AG04450 (cell line): Measurements from ENCODE around the gene WNT7A. TPM values are rescaled to one million over a fixed set of nuclear protein-coding genes. Genes with fewer than 3 reads are reported as not detected.

Experiments used
- CTCF ChIA-PET: fragments of 300-600, 350-600 bp; formaldehyde crosslinking; extraction: SDS; loops from one replicate; lab custom pipeline; 2022; ENCODE audit warnings: antibody characterized with exemption, inconsistent platforms; lab: Charles Lee
- POLR2A ChIA-PET: fragments of 350-600 bp; formaldehyde crosslinking; extraction: SDS; loops from one replicate; lab custom pipeline; 2021; ENCODE audit warnings: antibody characterized with exemption, inconsistent platforms; lab: Yijun Ruan, JAX
- DNase-seq: peaks from one replicate; pipeline ENCODE4 v3.0.0-alpha.2; 2011; ENCODE audit warnings: low read depth, low spot score
- H3K27ac ChIP-seq: one replicate; pipeline ENCODE4 v1.5.1; 2012; ENCODE audit warnings: low read depth, low read length, control low read depth
- H3K27me3 ChIP-seq: one replicate; pipeline ENCODE4 v1.6.0; 2012; ENCODE audit warnings: low read length; ENCODE audit not compliant: control insufficient read depth, insufficient read depth
- H3K4me3 ChIP-seq: 2 replicates; pipeline ENCODE4 v1.5.1; 2011; ENCODE audit warnings: mild to moderate bottlenecking, low read depth, low read length, control low read depth
- H3K9me3 ChIP-seq: 2 replicates; pipeline ENCODE4 v1.5.1; 2012; ENCODE audit warnings: low read length; ENCODE audit not compliant: control insufficient read depth, insufficient read depth
- CTCF ChIP-seq: IDR thresholded peaks from 2 replicates; pipeline ENCODE4 v1.5.1; 2011; ENCODE audit warnings: low read depth, low read length, control low read depth, inconsistent platforms
- polyA plus RNA-seq: library from polyadenylated mRNA; depleted of rRNA; stranded (reverse); fragments of >200 nt; gene quantifications from 2 replicates; pipeline ENCODE4 v1.2.3, GENCODE V29; 2011

Gene WNT7A
- polyA plus RNA-seq, 1 experiment: not detected

DNA sequence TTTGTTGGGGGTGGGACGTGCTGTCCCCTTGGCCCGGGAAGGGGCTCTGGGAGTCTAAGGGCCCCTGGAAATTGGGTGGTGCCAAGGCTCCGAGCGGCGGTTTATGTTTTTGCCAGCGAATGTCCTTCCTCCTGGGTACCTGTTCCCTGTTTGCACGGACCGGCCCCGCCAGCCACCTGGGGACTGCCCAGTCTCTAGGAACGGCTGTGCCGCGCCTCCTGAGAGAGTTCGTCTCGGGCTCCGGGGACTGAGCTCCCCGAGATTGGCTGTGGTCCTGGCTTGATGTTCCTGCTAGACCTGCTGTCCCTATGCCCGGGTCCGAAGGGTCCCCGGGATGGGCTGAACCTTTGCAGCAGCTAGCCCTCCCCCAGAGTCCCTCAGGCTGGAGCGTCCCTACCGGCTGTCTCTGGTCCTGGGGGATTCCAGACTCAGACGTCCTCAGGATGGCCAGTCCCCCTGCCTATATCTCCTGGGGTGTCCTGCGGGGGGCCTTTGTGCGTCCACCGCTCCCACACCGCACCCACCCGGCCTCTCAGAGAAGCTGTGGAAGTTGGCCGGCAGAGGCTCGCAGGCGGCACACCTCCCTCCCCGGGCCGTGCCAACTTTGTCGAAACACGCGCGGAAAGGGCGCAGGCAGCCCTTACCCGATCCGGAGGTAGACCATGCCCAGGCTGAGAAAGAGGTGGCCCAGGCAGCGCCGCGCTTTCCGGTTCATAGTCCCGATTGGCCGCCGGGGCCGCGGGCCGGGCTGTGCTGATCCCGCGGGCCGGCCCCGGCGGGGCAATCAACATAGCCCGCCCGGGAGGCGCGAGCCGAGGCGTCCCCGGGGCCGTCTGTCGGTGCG is 547 bp downstream of the WNT7A start:
- Histone ChIP-seq H3K4me3 (no peak overlapping the region), H3K27ac (no peak overlapping the region), H3K27me3 (peaks cover 47% of the 10 kb centered on the region), H3K9me3 (no peaks in the 10 kb centered on the region; the same call in 1 of the 2 replicates)
- ChIA-PET POLR2A (no interaction called here), CTCF (no interaction called here)
- no peak for DNase-seq
- no peak for TF ChIP-seq CTCF

DNA sequence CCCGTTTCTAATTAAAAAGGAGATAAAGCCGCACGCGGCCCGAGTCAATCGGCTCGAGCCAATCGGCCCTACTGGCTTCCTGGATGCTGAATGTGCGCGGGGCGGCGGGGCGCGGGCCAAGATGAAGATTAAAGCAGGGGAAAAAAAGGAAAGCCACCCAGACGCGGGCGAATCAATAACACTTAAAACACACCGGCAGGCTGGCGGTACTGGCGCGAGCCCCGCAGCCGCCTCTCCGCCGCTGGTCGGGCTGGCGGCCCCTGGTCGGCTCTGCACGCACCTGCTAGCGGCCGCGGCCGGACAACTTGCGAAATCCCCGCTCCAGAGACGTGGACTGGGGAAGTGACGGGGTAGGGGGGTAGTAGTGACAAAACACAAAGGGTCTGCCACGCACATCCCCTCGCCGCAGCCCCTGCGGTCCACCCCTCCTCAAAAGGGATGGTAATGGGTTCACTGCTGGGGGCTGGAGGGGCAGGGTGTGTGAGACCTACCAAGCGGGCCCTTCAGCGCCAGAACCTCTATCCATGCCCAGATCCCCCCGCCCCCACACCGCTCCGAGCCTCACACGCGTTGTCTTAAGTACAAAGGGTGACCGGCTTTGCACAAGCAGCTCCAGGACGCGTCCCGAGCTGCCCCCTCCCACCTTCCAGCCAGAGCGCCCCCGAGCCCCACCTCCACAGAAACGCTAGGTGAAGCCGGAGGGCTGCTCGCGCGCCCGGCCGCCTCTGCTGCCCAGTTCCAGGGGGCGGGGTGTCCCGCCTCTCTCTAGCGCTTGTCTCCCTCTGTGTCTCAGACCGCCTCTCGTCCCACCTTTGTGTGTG is 1.4 kb downstream of the WNT7A start:
- no peaks in the 10 kb centered on the region; the same call in 1 of the 2 replicates for H3K9me3 ChIP-seq
- TF ChIP-seq CTCF: no peak
- no peak overlapping the region for H3K4me3 ChIP-seq
- H3K27ac ChIP-seq: no peak overlapping the region
- DNase-seq: no peak
- CTCF ChIA-PET: no interaction called here
- H3K27me3 ChIP-seq: peaks cover 47% of the 10 kb centered on the region
- POLR2A ChIA-PET: no interaction called here

- H3K9me3 ChIP-seq: no peaks in the 10 kb centered on the region; the same call in 1 of the 2 replicates
- no peak for DNase-seq
- POLR2A ChIA-PET: no interaction called here
- no peak overlapping the region for H3K4me3 ChIP-seq
- H3K27me3 ChIP-seq: peaks cover 47% of the 10 kb centered on the region
- TF ChIP-seq CTCF: no peak
- CTCF ChIA-PET: no interaction called here
- H3K27ac ChIP-seq: no peak overlapping the region
Observed at GRCh38 chr3:13877911-13878280, 2.0 kb downstream of the WNT7A start.

GRCh38 chr3:13876451-13877100 is 3.3 kb downstream of the WNT7A start:
- no peak for TF ChIP-seq CTCF
- no peak for DNase-seq
- ChIA-PET CTCF (interaction anchor here (0.7 kb wide), 1 partner anchor 219 kb away, joined by 6 read pairs; no protein-coding TSS in a partner anchor), POLR2A (no interaction called here)
- Histone ChIP-seq H3K9me3 (no peaks in the 10 kb centered on the region; the same call in 1 of the 2 replicates), H3K4me3 (no peak overlapping the region), H3K27ac (no peak overlapping the region), H3K27me3 (peaks cover 45% of the 10 kb centered on the region)
